ENCODE measurements around the gene TMEM223. TPM values are rescaled to one million over a fixed set of nuclear protein-coding genes. Genes with fewer than 3 reads are reported as not detected.

TMEM223 gene
- total and polyA plus RNA-seq, 9 of the 15 experiments (the other 6 are each of a cell fraction or from before 2014, with no cell fraction given): 5.9 to 34.5 (median 19.6) TPM

DNA sequence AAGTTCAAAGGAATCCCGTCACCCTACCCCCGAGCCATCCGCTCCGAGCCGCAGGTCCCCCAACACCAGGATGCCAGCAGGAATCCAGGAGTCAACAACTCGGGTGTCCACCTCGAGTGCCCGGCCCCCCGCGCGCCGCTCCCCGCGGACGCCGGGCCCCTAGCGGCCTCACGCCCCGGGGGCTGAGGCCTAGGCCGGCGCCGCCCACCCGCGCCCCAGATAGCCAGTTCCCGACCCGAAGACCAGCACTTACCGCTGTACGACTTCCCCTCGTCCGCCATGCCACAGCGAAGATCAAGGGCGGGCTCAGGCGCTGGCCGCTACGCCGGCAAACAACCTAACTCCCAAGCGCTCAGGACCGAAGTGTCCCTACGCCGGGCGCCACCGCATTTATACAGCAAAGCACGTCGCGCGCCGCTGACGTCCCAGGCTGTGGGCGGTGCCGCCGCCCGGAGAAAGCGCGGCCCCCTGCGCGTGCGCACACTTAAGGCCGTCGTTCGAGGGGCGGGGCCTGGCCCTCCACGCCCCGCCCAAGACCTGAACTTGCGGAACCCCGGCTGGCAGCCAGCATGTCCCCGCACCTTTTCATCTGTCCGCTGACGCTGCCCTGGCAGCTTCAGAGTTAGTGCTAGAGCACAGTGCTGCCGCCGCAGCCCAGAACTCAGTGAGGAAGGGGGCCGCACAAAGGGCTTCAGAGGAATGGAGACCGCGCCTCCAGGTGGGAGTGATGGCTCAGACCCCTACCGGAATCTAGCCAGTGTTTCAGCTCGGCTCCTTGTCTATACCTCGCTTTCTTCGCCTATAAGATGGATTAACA is 13.5 kb upstream of the TMEM223 start, which contains the start of gene NXF1 (continued):
- TF ChIP-seq, protein P1, sequence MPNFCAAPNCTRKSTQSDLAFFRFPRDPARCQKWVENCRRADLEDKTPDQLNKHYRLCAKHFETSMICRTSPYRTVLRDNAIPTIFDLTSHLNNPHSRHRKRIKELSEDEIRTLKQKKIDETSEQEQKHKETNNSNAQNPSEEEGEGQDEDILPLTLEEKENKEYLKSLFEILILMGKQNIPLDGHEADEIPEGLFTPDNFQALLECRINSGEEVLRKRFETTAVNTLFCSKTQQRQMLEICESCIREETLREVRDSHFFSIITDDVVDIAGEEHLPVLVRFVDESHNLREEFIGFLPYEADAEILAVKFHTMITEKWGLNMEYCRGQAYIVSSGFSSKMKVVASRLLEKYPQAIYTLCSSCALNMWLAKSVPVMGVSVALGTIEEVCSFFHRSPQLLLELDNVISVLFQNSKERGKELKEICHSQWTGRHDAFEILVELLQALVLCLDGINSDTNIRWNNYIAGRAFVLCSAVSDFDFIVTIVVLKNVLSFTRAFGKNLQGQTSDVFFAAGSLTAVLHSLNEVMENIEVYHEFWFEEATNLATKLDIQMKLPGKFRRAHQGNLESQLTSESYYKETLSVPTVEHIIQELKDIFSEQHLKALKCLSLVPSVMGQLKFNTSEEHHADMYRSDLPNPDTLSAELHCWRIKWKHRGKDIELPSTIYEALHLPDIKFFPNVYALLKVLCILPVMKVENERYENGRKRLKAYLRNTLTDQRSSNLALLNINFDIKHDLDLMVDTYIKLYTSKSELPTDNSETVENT (CRISPR knock-in tag; IDR thresholded peaks at IDR 0.05): peak; percentile 97
- TF ChIP-seq NRF1 (conservative IDR thresholded peaks at IDR 0.05 in 1 of 2, IDR thresholded peaks at IDR 0.05 in 1 of 2) (peak; percentile 97), KLF10 (CRISPR knock-in tag; IDR thresholded peaks at IDR 0.05) (no peak), SREBF1 (IDR thresholded peaks at IDR 0.05; ENCODE audit: borderline replicate concordance, low read depth, low read length) (no peak), STAT5A (IDR thresholded peaks at IDR 0.05; ENCODE audit: borderline replicate concordance, low read length) (no peak), POLR2A (conservative IDR thresholded peaks at IDR 0.05) (peak; percentile 100), NCOA6 (IDR thresholded peaks at IDR 0.05) (no peak), NFE2L1 (tag; IDR thresholded peaks at IDR 0.05; ENCODE audit: borderline replicate concordance, low read depth) (no peak), ZFP1 (CRISPR knock-in tag; IDR thresholded peaks at IDR 0.05) (0 out of 2 replicates have a peak, but pooled peaks have one; percentile 32), NR4A1 (CRISPR knock-in tag; IDR thresholded peaks at IDR 0.05) (no peak), NR4A1 (tag; IDR thresholded peaks at IDR 0.05) (0 out of 2 replicates have a peak, but pooled peaks have one; percentile 23), CREBBP (IDR thresholded peaks at IDR 0.05; ENCODE audit: low read depth, low read length) (no peak), SOX6 (IDR thresholded peaks at IDR 0.05) (peak; percentile 59), ZNF143 (CRISPR knock-in tag; IDR thresholded peaks at IDR 0.05) (0 out of 2 replicates have a peak, but pooled peaks have one; percentile 19), CBX5 (IDR thresholded peaks at IDR 0.05; ENCODE audit: borderline replicate concordance, low read depth) (no peak)
- TF ChIP-seq, protein P2, sequence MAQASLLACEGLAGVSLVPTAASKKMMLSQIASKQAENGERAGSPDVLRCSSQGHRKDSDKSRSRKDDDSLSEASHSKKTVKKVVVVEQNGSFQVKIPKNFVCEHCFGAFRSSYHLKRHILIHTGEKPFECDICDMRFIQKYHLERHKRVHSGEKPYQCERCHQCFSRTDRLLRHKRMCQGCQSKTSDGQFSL (CRISPR knock-in tag; IDR thresholded peaks at IDR 0.05): 0 out of 2 replicates have a peak, but pooled peaks have one; percentile 28
- TF ChIP-seq, protein P2 (tag; IDR thresholded peaks at IDR 0.05): no peak
- TF ChIP-seq, protein P3, sequence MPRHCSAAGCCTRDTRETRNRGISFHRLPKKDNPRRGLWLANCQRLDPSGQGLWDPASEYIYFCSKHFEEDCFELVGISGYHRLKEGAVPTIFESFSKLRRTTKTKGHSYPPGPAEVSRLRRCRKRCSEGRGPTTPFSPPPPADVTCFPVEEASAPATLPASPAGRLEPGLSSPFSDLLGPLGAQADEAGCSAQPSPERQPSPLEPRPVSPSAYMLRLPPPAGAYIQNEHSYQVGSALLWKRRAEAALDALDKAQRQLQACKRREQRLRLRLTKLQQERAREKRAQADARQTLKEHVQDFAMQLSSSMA (CRISPR knock-in tag; IDR thresholded peaks at IDR 0.05): peak; percentile 92
- TF ChIP-seq, protein P4, sequence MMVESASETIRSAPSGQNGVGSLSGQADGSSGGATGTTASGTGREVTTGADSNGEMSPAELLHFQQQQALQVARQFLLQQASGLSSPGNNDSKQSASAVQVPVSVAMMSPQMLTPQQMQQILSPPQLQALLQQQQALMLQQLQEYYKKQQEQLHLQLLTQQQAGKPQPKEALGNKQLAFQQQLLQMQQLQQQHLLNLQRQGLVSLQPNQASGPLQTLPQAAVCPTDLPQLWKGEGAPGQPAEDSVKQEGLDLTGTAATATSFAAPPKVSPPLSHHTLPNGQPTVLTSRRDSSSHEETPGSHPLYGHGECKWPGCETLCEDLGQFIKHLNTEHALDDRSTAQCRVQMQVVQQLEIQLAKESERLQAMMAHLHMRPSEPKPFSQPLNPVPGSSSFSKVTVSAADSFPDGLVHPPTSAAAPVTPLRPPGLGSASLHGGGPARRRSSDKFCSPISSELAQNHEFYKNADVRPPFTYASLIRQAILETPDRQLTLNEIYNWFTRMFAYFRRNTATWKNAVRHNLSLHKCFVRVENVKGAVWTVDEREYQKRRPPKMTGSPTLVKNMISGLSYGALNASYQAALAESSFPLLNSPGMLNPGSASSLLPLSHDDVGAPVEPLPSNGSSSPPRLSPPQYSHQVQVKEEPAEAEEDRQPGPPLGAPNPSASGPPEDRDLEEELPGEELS (CRISPR knock-in tag; IDR thresholded peaks at IDR 0.05; ENCODE audit: borderline replicate concordance): peak; percentile 93; the same call in 1 of the 2 replicates
- TF ChIP-seq, protein P5, sequence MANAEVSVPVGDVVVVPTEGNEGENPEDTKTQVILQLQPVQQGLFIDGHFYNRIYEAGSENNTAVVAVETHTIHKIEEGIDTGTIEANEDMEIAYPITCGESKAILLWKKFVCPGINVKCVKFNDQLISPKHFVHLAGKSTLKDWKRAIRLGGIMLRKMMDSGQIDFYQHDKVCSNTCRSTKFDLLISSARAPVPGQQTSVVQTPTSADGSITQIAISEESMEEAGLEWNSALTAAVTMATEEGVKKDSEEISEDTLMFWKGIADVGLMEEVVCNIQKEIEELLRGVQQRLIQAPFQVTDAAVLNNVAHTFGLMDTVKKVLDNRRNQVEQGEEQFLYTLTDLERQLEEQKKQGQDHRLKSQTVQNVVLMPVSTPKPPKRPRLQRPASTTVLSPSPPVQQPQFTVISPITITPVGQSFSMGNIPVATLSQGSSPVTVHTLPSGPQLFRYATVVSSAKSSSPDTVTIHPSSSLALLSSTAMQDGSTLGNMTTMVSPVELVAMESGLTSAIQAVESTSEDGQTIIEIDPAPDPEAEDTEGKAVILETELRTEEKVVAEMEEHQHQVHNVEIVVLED (CRISPR knock-in tag; IDR thresholded peaks at IDR 0.05): peak; percentile 83

Measured in K562 (cell line).